Neutrophil (primary cell): ENCODE results near the gene LRRC71.

Experiments used
- H3K27ac ChIP-seq: fragments of 200-600 bp; sonication (generic); 2 replicates; pipeline ENCODE4 v1.5.1; 2016; ENCODE audit warnings: mild to moderate bottlenecking, moderate library complexity
- H3K27me3 ChIP-seq: fragments of 200-600 bp; sonication (generic); 2 replicates; pipeline ENCODE4 v1.6.0; 2016; ENCODE audit warnings: mild to moderate bottlenecking
- H3K36me3 ChIP-seq: fragments of 200-600 bp; sonication (generic); 2 replicates; pipeline ENCODE4 v1.5.1; 2017
- H3K4me1 ChIP-seq, 2 experiments: fragments of 200-600 bp in 1 of 2; sonication (generic) in 1 of 2; 1 replicate in 1 of 2; 2 replicates in 1 of 2; pipeline versions ENCODE4 v1.5.1 to v1.6.1; 2013 to 2016; ENCODE audit warnings: low read depth in 1 of 2, low read length in 1 of 2, mild to moderate bottlenecking in 1 of 2, moderate library complexity in 1 of 2; ENCODE audit not compliant: control insufficient read depth in 1 of 2, insufficient read depth in 1 of 2
- H3K4me3 ChIP-seq, 2 experiments: fragments of 200-600 bp in 1 of 2; sonication (generic) in 1 of 2; 1 replicate in 1 of 2; 2 replicates in 1 of 2; pipeline ENCODE4 v1.5.1; 2013 to 2016; ENCODE audit warnings: low read depth in 1 of 2, low read length in 1 of 2, mild to moderate bottlenecking in 1 of 2, moderate library complexity in 1 of 2
- H3K9me3 ChIP-seq: fragments of 200-600 bp; sonication (generic); 2 replicates; pipeline ENCODE4 v1.5.1; 2016
- CTCF ChIP-seq: fragments of 200-600 bp; sonication (generic); IDR thresholded peaks from 2 replicates; pipeline ENCODE4 v1.5.1; 2016; ENCODE audit warnings: antibody characterized with exemption

LRRC71 gene

GRCh38 chr1:156908955-156909354 is 11.5 kb upstream of the LRRC71 start:
- Histone ChIP-seq H3K4me3 (no peak overlapping the region), H3K36me3 (no peaks in the 10 kb centered on the region), H3K27me3 (no peaks in the 10 kb centered on the region), H3K27ac (no peak overlapping the region), H3K9me3 (no peaks in the 10 kb centered on the region), H3K4me1 (no peaks in the 10 kb centered on the region)
- TF ChIP-seq CTCF, result no peak

GRCh38 chr1:156909671-156910070 is 10.8 kb upstream of the LRRC71 start:
- Histone ChIP-seq H3K9me3 (no peaks in the 10 kb centered on the region), H3K4me1 (no peaks in the 10 kb centered on the region), H3K27me3 (no peaks in the 10 kb centered on the region), H3K4me3 (no peak overlapping the region), H3K27ac (no peak overlapping the region), H3K36me3 (no peaks in the 10 kb centered on the region)
- TF ChIP-seq CTCF, result no peak

- H3K4me1 ChIP-seq, result no peaks in the 10 kb centered on the region
- no peak overlapping the region for H3K4me3 ChIP-seq
- H3K27me3 ChIP-seq, result no peaks in the 10 kb centered on the region
- no peak overlapping the region for H3K27ac ChIP-seq
- no peaks in the 10 kb centered on the region for H3K36me3 ChIP-seq
- H3K9me3 ChIP-seq, result no peaks in the 10 kb centered on the region
- TF ChIP-seq CTCF, result peak; percentile 78
These were observed 10.1 kb upstream of the LRRC71 start for GRCh38 chr1:156910309-156910782.

- H3K27ac ChIP-seq, result no peak overlapping the region
- no peaks in the 10 kb centered on the region for H3K36me3 ChIP-seq
- TF ChIP-seq CTCF, result no peak
- H3K9me3 ChIP-seq, result no peaks in the 10 kb centered on the region
- H3K4me1 ChIP-seq, result no peaks in the 10 kb centered on the region
- H3K4me3 ChIP-seq, result no peak overlapping the region
- no peaks in the 10 kb centered on the region for H3K27me3 ChIP-seq
These were observed 8.7 kb upstream of the LRRC71 start for GRCh38 chr1:156911577-156912298.

GRCh38 chr1:156912310-156912709 is 8.1 kb upstream of the LRRC71 start:
- Histone ChIP-seq H3K9me3 (no peaks in the 10 kb centered on the region), H3K4me3 (no peak overlapping the region), H3K27ac (no peak overlapping the region), H3K27me3 (no peaks in the 10 kb centered on the region), H3K4me1 (no peaks in the 10 kb centered on the region), H3K36me3 (no peaks in the 10 kb centered on the region)
- no peak for TF ChIP-seq CTCF
